Stimulated activated CD8-positive, alpha-beta memory T cell treated with anti-CD3 and anti-CD28 coated beads, Interleukin-12 subunit alpha, Interleukin-12 subunit beta, amount 100 ng/mL, for 4 hours (primary cell): ENCODE measurements around the gene LHFPL3.

Experiments
- DNase-seq: peaks from one replicate; pipeline ENCODE4 v3.0.0-alpha.2; 2020; ENCODE audit warnings: low read depth

The LHFPL3 gene

DNA sequence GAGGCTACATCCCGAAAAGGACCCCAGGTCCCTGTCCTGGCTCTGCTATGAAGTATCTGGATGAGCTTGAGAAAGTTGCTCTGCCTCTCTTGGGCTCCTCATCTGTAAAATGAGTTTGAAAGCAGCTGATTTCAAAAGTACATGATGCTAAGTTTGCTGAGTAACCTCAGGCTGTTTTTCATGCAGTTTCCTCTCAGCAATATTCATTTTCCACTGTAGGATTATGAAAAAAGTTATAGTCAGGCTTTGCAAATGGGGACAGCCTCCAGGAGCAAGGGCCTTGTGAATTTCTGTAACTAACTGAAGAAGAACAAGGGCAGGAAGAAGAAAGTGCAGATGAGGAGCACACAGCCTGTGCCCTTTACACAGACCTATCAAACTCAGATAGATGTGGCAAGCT lies 518.3 kb downstream of the LHFPL3 start:
- no peak for DNase-seq

DNA sequence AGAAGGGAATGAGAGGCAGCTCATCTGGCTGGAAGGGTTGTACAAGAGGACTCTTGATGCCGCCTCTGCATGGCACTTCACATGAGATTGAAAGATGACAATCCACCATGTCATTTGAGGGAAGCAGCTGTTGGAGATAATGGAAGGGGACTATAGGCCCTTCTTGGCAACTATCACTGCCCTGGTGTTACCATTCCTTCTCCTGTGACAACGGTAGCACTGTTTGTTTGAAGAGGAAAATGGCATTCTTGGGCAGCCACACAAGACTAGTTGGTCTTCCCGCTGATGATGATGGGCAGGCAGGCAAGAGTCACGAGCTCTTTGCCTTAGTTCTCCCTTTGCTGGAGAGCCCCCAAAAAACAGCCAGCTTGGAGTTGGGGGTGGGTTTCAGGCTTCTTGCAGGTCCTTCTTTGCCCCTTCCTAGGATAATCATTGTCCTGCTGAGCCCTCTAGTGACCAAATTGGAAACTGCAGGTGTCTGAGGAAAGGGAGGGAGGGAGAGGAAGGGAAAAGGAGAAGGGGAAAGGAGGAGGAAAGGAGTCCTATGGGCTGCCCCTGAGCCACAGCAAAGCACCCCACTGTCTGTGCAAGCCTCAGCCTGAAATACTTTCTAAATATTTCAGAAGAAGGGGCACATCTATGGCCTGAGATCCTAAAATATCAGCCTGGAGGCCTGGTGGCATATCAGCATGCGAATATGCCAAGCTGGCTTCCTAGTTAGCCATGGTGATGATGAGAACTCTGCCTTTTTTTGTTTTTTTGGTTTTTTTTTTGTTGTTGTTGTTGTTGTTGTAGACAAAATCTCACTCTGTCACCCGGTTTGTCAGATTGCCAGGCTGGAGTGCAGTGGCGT lies 520.0 kb downstream of the LHFPL3 start:
- DNase-seq = peak; percentile 7

DNA sequence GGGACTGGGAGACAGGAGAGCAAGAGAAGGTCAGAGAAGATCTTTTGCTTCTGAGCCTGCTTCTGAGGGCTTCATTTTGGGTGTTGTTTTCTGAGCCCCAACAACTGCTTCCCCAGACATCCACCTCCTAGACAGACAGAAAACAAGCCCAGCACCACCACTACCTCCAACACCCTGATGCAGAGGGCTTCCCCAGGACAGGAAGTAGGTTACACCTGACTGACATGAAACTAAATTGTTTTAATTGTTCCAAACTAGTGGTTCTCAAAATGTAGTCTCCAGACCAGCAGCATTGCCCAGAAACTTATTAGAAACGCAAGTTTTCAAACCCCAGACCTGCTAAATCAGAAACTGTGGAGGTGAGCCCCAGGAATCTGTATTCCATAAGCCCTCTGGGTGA lies 522.0 kb downstream of the LHFPL3 start:
- no peak for DNase-seq

DNA sequence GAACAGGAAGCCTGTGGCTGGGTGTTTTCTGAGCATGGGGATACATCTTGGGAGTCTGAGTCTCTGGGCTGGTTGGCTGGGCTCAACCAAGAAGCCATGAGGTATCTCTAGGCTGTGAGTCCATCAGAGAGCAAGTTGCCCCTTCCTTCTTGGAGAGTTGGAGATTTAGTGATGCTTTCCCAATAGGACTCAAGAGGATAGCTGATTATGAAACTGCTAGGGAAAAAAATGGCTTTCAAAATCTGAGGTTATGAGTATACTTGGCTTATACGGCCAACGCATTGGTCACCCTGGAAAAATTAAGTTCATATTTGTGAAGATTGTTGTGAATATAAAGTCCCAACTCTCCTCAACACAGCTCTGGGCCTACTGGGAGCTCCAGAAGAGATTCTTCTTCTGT lies 522.9 kb downstream of the LHFPL3 start:
- DNase-seq = no peak

DNA sequence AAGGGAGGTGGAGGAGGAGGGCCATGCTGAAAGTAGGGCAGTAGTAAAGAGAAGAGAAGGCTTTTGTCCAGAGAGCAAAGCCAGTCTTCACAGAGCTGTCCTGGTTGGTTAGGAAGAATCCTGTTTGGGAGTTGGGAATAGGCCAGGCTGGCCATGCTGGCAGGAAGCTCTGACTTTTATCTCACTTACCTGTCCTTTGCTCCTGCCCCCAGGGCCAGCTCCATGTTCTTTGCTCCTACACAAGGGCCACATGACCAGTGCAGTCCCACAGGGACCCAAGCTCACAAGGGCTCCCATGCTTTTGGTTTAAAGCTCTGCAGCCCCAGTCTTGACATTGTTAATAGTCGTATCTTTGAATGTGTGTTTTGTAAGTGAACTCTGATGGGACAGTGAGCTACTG lies 524.0 kb downstream of the LHFPL3 start:
- DNase-seq = no peak

DNA sequence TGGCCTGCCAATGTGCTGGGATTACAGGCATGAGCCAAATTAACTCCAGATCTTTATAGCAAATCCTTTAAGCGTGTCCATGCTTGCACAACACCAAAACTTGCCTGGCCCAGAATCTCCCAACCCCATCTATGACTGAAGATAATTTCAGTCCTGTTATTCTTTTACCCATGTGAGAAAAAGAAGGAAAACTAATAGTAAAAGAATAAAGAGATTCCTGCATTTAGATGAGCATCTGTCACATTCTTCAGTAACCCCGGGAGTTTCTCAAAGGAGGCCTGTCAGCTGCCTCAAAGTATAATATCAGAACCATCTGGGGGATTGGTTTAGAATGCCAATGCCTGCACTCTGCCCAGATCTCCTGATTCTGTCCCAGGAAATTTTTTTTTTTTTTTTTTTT lies 527.5 kb downstream of the LHFPL3 start:
- no peak for DNase-seq

DNA sequence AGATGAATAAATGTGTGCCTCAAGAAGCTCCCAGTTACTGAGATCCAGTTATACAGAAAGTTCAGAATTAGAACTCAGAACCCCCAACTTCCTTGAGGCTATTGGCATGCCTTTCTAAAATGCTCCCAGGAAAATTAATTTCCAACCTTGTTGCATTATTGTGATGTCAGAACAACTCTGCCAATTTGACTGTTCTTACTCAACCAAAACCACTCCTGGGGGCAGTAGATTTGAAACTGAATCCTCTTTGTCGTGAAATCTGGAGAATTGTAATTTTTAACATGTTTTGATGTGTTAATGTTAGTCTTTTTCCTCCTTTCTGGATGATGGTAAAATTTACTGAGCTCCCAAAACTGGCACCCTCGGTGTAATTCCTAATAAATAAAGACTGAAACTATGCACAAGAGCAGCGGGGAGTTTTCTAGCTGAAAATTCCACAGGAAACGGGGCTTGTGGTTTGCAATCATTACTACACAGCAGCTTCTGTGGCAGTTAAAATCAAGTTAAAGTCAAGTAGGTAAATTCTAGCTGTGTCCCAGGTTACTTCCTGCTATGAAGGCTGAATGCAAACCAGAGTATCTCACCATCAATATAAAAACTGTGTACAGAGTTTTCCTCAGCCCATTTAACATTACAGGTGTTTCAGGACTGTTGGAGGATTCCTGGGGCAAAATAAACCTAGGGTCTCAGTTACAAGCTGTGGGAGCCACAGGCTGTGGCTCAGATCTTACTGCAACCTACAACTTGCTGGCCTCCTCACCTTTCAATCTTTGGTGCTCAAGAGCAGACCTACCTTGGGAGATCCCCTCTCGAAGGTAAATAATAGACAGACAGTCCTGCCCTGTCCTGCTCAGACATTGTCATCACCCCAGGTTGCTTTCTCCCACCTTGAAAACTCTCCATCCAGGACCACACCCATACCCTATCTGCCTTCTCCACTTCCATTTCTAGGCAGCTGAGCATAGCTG lies 529.3 kb downstream of the LHFPL3 start:
- no peak for DNase-seq

DNA sequence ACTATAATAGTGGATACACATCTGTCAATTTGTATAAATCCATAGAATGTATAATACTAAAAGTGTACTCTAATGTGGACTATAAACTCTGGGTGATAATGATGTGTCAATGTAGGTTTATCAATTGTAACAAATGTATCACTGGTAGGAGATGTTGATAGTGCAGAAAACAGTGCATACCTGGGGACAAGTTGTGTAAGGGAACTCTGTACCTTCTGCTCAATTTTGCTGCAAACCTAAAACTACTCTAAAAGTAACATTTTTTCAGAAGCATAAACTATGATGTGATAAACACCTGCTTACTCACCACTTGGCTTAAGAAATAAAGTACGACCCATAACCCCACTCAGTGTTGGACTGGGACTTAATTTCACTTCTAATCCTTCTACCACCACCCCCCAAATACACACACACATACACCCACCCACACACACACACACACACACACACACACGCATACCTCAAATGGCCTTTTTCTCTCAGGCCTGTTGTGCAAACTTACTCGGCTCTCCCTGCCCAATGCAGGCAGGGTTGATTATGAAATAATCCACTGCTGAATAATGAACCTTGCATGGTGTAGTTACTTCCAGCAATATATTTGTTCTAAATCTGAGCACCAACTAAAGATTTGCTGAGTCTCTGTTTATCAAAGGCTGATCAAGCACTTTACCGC lies 531.5 kb downstream of the LHFPL3 start:
- no peak for DNase-seq

DNA sequence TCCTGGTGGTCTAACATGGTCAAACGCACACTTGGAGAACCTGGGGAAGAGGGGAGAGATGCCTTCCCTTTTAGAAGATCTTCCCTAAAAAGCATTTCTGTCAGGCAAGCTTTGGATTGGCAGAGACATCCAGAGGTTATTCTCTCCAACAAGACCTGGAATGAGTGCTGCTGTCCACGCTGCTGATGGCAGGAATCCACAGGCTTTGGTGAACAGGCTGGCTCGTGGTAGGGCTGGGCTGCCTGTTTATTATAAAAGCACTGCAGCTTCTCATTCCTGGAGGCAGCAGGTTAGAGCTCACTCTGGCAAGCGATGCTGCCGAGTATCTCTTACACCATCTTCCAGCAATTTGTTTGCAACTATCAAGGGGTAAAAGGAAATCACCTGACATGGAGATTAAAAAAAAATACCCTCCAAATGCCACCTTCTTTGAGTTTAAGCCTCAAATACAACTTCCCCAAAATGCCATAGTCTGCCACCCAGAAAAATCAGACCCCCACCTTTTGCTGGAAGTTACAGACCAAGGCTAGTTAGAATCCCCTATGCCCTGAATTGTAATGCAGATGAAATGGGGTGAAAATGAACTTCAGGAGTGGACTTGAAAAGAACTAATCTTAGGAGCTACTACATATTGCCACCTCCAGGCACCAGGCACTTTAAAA lies 533.5 kb downstream of the LHFPL3 start:
- DNase-seq = no peak

DNA sequence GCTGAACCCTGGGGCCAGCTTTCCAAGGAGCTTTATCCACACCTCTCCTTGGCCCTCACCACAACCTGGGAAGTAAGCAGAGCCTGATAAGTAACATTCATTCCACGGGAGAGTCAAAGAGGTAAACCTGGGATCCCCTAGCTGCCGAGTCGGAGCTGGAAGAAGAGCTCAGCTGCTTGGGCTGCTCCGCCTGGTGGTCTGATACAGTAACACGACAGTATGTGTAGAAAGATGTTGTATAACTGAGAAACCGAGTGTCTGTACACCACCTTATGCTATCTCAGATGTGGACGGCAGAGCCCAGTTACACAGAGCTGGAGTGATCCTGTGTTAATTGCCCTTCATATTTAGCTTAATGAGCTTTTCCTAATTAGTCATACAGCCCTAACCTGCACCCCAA lies 534.3 kb downstream of the LHFPL3 start:
- DNase-seq = no peak

DNA sequence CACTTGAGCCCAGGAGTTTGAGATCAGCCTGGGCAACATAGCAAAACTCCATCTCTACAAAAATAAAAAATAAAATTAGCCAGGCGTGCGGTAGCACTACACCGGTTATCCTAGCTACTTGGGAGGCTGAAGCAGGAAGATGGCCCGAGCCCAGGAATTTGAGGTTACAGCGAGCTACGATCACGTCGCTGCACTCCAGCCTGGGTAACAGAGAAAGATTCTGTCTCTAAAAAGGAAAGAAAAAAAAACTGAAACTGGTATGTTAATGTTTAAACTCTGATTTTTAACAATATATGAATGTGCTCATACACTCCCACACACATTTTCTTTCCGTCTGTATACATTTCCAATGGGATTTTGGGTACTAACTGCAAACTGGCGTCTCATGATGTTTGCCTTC lies 545.0 kb downstream of the LHFPL3 start:
- DNase-seq = no peak

DNA sequence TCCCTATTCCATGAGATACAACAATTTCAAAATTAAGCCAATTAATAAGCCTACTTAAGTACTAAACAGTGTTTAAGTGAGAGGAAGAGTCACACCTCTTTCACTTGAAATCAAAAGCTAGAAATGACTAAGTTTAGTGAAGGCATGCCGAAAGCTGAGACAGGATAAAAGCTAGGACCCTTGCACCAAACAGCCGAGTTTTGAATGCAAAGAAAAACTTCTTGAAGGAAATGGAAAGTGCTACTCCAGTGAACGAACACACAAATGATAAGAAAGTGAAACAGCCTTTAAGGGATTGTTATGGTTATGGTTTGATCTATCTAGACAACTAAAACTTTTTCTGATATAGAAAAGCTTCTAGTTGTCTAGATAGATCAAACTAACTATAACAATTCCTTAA lies 550.2 kb downstream of the LHFPL3 start:
- DNase-seq = no peak

DNA sequence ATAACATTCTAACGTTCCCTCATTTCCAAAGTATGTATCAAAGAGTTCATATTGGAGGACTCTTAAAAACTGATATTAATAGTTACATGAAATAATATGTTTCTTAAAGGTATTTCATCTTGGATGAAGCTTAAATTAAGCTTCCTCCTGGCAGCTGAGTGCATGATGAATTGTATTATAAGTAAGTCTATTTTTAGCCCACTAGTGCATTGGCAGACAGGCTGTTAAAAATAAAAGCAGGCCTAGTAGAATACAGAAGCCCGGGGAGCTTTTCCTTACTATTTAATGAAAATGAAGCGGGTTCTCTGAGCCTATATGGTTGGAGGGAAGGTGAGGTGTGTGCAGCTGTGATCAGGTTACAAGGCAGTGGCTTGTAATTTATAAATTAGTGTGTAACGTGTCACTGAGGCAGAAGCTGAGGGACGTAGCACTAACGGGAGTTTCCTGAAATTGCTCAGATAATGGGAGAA lies 554.9 kb downstream of the LHFPL3 start:
- no peak for DNase-seq

DNA sequence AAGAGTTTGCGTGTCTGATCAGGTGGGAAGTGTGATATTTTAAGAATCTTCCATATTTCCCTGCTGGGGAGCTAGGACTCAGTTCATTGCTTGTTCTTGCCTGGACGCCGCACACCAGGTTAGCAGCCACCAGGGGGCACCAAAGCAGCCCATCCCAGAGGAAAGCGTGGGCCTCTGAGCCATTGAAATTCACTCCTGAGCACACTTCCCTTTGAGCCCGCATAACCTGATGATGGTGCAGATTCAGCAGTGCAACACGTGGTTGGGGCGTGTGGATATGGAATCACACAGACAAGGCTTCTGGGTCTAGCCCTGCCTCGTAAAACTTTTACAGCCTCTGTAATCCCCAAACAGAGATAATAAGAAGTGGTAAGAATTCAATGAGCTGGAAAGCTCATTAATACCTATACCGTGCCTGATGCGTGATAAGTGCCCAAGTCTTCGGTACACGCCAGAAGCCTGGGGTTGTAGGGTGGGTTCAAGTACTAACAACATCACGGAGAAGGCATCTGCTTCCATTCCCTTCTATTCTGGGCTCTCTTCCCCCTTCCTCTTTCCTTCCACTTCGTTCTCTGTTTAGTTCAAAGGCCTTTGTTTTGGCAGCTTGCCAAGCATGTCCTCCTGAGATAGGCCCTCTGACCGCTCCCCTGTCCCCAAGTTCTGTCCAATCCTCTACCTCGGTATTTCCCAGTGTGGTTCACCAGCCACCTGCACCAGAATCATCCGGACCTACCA lies 555.5 kb downstream of the LHFPL3 start:
- DNase-seq = peak; percentile 50

DNA sequence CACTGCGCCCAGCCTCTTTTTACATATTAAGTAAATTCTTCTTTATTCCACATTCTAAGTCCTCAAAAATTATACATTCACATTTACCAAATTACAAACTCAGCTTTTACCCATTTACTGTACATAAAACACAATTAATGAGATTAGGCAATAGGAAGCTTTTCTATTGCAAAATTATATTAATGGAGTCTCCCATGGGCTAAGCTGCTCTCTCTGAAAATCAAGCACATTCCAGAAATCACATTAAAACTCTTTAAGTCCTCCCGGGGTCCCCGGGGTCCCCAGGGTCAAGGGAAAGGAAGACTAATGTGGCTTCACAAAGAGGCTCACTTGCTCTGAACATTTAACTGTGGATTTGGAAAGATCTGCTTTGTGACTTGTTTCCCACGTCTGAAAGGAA lies 558.2 kb downstream of the LHFPL3 start:
- DNase-seq = no peak

DNA sequence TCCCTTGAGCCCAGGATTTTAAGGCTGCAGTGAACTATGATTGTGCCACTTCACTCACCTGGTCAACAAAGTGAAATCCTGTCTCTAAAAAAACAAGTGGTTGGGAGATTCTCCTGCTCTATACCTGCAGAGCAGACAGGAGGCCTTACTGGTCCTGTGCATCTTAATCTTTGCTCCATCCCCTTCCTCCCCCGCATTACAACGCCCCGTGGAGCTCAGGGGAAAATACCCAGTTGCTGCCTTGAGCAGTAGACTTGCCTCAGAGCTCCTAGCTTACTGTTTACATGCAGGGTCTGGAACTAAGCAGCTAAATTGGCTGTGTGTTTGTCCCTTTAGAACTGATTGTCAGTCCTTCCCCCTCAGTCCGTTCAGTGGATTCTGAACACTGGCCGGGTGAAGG lies 561.8 kb downstream of the LHFPL3 start:
- no peak for DNase-seq

DNA sequence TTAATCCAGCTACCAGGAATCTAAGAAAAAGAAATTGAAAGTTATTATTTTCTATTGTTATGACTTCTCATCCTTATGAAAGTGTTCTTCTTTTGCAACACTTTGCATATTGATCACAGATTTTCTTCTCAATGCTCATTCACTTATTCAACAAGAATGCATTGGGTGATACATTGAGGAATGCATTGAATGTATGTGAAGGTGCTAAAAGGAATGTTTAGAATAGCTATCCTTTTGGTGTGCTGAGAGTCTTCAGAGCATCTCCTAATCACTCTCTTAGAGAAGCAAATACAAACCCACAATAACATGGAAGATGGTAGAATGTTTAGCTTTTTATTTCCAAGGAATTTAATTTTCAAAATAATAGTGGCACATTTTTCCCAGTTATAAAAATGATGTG lies 563.5 kb downstream of the LHFPL3 start:
- DNase-seq = no peak

DNA sequence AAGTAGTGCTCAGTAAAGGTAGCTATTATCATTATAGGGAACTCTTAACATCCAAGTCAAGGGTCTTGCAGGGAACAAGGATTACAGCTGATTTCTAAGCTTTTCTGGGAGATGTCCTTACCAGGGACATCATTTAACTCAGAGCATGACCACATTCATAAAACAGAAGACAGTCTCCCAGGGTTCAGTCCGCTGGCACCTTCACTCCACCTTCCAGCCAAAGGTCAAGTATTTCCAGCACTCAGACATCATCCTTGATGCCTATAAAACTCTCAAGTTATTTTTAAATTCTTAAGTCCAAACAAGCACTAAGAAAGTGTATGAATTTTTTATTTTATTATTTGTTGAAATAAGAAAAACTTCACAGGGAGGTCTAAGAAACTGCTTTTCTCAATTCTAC lies 565.9 kb downstream of the LHFPL3 start:
- DNase-seq = no peak

DNA sequence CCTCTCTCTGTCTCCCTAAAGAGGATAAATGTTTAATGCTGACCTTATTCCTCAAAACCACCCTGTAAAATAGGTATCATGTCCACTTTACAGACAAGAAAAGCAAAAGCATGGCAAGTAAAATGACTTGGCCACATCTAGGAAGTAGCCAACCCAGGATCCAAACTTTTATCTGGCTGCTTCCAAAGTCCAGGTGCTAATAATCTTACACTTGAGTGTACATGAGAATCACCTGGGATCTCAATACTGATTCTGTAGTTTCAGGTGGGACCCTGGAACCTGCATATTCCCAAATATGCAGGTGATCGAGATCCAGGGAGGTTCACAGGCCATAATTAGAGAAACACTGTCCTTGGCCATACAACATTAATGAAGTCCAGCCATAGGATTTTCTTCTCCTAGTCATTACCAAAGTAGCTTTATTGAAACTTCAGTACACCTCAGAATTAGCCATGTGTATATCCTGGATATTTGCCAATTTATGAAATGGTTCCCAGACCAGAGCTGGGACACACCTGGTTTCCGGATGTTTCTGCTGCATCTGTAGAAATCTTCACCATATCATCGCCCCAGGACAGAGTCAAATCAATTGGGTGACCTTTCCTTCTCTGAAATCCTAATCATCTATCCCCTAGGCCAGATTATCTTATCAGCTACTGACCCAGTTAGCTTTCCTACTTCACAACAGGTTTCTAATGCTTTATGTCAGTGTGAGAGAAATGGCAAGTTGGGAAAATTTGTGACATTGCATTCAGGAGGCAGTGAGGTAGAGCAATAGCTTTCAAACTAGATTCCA lies 566.5 kb downstream of the LHFPL3 start:
- no peak for DNase-seq

DNA sequence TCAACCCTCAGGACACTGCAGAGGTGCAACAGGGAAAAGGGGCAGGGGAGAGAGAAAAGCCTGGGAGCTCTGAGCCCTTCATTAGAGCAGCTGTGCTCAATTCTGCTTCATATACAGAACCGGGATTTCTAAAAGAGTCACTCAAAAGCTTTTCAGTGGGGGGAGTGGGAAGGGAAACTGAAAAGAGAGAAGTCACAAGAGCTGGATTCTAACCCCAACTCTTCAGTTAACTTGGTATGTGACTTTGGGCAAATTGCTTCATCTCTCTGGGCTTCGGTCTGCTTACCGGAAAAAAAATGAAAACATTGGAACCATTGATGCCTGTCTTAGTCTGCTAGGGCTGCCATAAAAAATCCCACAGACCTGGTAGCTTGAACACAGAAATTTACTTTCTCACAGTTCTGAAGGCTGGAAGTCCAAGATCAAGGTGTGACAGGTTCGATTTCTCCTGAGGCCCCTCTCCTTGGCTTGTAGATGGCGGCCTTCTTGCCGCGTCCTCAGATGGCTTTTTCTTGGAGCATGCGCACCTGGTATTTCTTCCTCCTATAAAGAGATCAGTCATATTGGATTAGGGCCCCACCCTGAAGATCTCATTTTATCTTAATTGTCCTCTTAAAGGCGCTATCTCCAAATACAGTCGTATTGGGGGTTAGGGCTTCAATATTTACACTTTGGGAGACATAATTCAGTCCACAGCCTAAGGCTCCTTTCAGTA lies 567.3 kb downstream of the LHFPL3 start:
- no peak for DNase-seq
